SJSA1 (cell line): Measurements from ENCODE around the gene C1orf53. TPM values are rescaled to one million over a fixed set of nuclear protein-coding genes. Genes with fewer than 3 reads are reported as not detected.

Experiments used
- DNase-seq, 2 experiments: peaks; one replicate each; pipeline ENCODE4 v3.0.0-alpha.2; 2015 to 2020; ENCODE audit warnings: low spot score in 2 of 2, low read depth in 1 of 2
- H3K27ac ChIP-seq: fragments of 250-450 bp; sonication (Bioruptor Pico); 2 replicates; pipeline ENCODE4 v1.5.1; 2020; ENCODE audit warnings: mild to moderate bottlenecking, moderate library complexity
- H3K27me3 ChIP-seq: fragments of 250-450 bp; sonication (Bioruptor Pico); replicated peaks from 2 replicates; pipeline ENCODE4 v1.5.1; 2020; ENCODE audit warnings: mild to moderate bottlenecking, moderate library complexity
- H3K36me3 ChIP-seq: fragments of 250-450 bp; sonication (Bioruptor Pico); 2 replicates; pipeline ENCODE4 v1.5.1; 2020; ENCODE audit warnings: mild to moderate bottlenecking
- H3K4me1 ChIP-seq: fragments of 250-450 bp; sonication (Bioruptor Pico); replicated peaks from 2 replicates; pipeline ENCODE4 v1.6.1; 2021; ENCODE audit warnings: mild to moderate bottlenecking
- H3K4me3 ChIP-seq: fragments of 250-450 bp; sonication (Bioruptor Pico); 2 replicates; pipeline ENCODE4 v1.5.1; 2020; ENCODE audit warnings: mild to moderate bottlenecking
- H3K9me3 ChIP-seq: fragments of 250-450 bp; sonication (Bioruptor Pico); replicated peaks from 2 replicates; pipeline ENCODE4 v1.5.1; 2020; ENCODE audit warnings: mild to moderate bottlenecking
- total RNA-seq: library from RNA; depleted of rRNA; stranded (reverse); fragments of >200 nt; shearing (Covaris generic); gene quantifications from 2 replicates; pipeline ENCODE4 v1.2.3, GENCODE V29; 2014

The C1orf53 gene
- total RNA-seq, 1 experiment from 2014 or later = 13.6 TPM

DNA sequence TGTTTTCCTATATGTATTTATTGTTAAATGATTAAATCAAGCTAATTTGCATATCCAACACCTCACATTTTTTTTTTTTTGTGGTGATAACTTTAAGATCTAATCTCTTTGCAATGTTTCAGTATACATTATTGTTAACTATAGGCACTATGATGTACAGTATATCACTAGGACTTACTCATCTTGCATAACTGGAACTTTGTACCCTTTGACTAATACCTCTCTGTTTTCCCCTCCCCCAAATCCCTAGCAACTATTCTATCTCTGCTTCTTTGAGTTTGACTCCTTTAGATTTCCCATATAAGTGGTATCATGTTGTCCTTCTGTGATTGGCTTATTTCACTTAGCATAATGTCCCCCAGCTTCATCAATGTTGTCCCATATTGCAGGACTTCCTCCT is 9.7 kb upstream of the C1orf53 start:
- H3K36me3 ChIP-seq = no peaks in the 10 kb centered on the region
- no peak for DNase-seq
- H3K27ac ChIP-seq = no peak overlapping the region
- no peaks in the 10 kb centered on the region for H3K27me3 ChIP-seq
- H3K4me3 ChIP-seq = no peak overlapping the region
- no peaks in the 10 kb centered on the region for H3K4me1 ChIP-seq
- H3K9me3 ChIP-seq = no peaks in the 10 kb centered on the region

DNA sequence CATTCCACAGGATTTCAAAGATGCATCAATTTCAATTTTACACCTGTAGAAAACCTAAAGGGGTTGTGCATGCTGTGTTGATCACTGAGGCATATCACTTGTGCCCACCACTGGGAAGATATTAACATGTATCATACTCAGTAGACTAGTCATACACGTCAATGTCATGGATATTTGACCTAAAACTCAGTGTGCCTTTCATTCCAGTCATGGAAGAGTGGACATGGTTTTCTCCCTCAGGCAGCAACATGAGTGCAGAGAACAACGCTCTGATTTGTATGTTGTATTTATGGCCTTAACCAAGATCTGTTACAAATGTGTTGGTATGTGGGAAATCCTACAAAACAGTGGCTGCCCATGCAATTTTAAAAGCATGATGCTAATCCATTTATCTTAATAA is 6.1 kb upstream of the C1orf53 start:
- DNase-seq = no peak
- Histone ChIP-seq H3K9me3 (no peaks in the 10 kb centered on the region), H3K27me3 (no peaks in the 10 kb centered on the region), H3K4me1 (no peaks in the 10 kb centered on the region), H3K27ac (no peak overlapping the region), H3K36me3 (no peaks in the 10 kb centered on the region), H3K4me3 (no peak overlapping the region)

DNA sequence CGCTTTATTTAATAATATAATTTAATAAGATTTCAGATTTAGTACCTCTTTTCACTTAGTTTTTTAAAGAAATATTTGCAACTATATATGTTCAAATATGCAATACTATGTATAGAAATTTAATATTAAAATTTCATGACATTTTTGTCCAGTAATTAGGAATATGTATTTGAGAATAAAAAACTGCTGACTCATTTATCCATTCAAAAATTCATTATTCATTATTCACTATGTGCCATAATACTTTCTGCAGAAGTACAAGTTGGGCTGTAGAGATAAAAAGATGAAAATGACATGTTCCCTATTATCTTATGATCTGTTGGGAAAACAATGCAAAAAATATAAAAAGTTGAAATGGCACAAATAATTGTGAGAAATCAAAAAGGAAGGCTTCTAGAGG is 3.4 kb upstream of the C1orf53 start:
- peaks cover 16% of the 10 kb centered on the region for H3K4me1 ChIP-seq

DNA sequence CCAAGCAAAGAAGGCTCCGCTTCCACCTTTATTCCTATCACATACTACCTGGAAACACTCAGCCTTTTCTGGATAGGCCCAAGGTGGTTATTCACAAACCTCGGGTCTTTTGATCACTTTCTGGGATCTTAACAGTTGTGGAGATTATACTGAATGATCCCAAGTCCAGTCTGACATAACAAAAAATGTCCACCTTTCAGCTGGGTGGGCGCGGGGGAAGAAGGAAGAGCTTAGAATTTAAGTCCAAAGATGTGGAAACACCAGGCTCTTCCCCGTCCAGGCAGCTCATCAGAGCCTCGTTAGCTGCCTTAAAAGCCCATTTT is 338 bp upstream of the C1orf53 start:
- Histone ChIP-seq H3K27ac (peak overlapping the region; percentile 73), H3K4me3 (peak overlapping the region; percentile 79), H3K9me3 (no peaks in the 10 kb centered on the region), H3K27me3 (no peaks in the 10 kb centered on the region; the same call in 1 of the 2 replicates), H3K36me3 (peaks cover 3% of the 10 kb centered on the region; the same call in 1 of the 2 replicates), H3K4me1 (peaks cover 16% of the 10 kb centered on the region)
- no peak for DNase-seq

More for the DNA sequence above, 3.4 kb upstream of the C1orf53 start:
- Histone ChIP-seq H3K4me3 (no peak overlapping the region), H3K36me3 (peaks cover 3% of the 10 kb centered on the region; the same call in 1 of the 2 replicates), H3K9me3 (no peaks in the 10 kb centered on the region), H3K27ac (no peak overlapping the region), H3K27me3 (no peaks in the 10 kb centered on the region)
- no peak for DNase-seq

DNA sequence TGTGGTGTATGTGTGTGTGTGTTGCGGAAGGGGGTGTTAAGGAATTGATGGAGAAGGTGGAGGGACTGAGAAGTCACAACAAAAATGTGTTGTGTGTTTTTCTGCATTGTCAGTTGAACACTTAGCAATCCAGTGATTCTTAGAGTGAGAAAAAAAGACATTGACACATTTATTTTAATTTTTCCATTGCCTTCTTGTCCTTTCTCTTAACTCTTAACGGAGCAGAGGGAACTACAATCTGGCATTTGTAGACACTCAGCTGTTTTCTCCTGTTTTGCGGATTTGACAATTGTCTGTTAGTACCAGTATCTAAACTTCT is 725 bp downstream of the C1orf53 start:
- DNase-seq = no peak
- peaks cover 16% of the 10 kb centered on the region for H3K4me1 ChIP-seq
- peak overlapping the region; percentile 79 for H3K4me3 ChIP-seq
- no peaks in the 10 kb centered on the region for H3K9me3 ChIP-seq
- H3K27ac ChIP-seq = no peak overlapping the region
- peaks cover 6% of the 10 kb centered on the region for H3K27me3 ChIP-seq
- H3K36me3 ChIP-seq = peaks cover 3% of the 10 kb centered on the region; the same call in 1 of the 2 replicates

DNA sequence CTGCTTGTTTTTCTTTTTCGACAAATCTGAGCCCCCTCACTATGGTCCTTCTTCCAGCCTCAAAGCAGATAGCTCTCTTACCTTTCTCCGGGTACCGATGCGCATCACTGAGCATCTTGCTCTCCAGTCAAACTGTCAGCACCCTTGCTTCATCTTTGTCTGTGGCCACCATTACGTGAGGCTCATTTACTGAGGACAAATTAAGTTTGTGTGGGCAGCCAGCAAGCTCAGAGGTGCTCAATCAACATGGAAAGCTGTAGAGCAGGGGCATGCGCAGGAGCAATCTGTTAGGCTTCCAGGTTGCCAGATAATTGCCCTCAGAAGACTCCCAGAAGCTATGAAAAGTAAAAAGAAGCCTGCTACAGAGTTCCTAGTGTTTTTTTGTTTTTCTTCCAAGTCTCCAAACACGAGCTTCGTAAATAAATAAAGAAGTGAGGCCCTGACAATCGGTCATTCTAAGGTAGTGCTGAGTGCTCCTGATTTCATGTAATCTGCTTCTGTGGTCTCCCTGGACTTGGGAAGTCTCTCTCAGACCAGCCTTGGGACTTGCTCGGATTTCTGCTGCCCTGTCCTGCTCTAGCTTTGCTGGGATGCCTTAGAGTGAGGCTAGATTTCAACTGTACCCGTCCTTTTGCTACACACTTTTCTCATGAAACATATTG is 1.8 kb downstream of the C1orf53 start:
- Histone ChIP-seq H3K27ac (no peak overlapping the region), H3K4me1 (peaks cover 16% of the 10 kb centered on the region), H3K4me3 (no peak overlapping the region), H3K36me3 (peaks cover 3% of the 10 kb centered on the region; the same call in 1 of the 2 replicates), H3K27me3 (peaks cover 7% of the 10 kb centered on the region), H3K9me3 (no peaks in the 10 kb centered on the region)
- no peak for DNase-seq

DNA sequence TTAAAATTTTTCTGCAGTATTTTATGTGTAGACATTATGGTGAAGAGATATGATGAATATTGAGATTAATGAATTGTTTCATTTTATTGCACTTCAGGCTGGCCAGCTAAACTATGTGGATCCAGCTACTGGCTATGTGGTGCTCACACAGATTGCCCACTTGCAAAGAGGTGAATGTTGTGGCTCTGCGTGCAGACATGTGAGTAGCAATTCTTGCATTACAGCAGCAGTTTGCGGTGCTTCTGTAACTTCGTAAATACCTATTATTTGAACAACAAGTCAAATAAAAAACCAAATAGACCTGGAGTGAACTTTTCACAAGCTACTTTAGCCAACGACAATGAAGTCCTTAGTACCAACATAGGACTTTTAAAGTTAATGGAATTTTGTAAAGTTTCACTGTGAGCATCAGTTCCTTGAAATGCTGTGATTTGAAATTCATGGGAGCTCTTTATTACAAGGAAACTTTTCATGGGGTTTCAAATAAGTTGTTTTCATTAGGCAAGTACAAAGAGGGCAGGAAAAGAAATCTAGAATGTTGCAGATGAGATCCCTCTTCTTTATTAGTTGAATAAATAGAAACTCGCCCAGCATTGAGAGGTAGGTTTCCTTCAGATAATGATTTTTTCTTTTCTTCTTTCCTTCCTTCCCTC is 3.4 kb downstream of the C1orf53 start:
- no peak for DNase-seq
- Histone ChIP-seq H3K27ac (no peak overlapping the region), H3K4me1 (peaks cover 16% of the 10 kb centered on the region), H3K9me3 (no peaks in the 10 kb centered on the region), H3K27me3 (peaks cover 11% of the 10 kb centered on the region), H3K36me3 (peaks cover 3% of the 10 kb centered on the region; the same call in 1 of the 2 replicates), H3K4me3 (no peak overlapping the region)

DNA sequence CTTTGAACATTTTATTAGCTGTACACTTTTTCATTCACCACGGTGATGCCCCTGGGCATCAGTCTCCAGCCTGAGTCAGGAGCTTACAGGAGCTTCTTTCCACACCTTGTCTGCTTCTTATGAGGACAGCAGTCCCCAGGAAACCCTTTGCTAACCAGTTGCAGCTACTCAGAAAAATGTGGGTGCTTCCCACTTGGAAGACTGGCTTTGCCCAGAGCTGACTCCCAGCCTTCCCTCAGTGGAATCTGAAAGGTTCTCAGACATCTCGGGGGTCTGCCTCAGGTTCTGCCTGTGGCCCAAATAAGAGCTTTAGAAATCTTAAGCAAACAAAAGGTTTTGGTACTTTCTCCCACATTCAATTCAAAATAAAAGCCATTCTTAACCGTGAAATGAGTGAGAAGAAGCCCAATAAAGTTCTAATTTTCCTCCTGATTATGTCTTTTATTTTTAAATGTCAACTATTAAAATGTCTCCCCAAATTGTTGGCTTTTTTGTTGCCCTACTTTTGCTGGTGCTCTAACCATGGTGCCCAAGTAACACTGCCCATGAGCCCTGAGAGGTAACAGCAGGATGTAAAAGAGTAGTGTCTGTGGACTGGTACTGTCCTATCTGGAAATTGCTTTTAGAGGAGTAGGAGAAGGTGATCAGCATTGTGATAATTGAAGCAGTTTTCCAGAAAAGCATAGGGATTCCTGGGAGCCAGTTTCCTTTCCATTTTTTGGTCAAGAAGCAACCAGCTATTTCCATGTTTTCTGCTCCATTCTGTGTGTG is 5.6 kb downstream of the C1orf53 start:
- Histone ChIP-seq H3K36me3 (no peaks in the 10 kb centered on the region), H3K9me3 (no peaks in the 10 kb centered on the region), H3K27ac (no peak overlapping the region), H3K4me1 (peaks cover 13% of the 10 kb centered on the region), H3K4me3 (no peak overlapping the region), H3K27me3 (peaks cover 21% of the 10 kb centered on the region)
- no peak for DNase-seq

DNA sequence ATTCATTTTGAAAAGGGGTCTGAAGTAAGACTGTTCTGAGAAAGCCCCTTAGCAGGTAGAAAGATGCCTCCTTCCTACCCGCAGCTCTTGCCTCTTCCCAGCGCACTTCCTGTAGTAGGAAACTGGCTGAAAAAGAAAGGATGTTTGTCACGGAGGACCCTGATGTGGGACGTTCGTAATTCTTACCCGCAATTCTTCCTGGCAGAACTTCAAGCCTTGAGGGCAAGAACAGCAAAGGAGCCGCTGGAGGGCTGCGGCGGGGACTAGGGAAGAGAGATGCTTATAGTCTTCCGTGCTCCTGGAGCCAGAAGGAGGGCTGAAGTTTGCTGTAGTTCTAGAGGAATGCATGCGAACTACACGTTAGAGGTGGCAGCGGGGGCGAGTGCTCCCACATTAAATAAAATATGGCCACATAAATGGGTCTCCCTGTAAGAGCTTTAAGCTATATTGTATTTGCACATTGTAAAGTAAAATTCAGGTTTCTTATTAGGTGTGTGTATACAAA is 6.3 kb downstream of the C1orf53 start:
- Histone ChIP-seq H3K9me3 (no peaks in the 10 kb centered on the region), H3K4me1 (peaks cover 6% of the 10 kb centered on the region), H3K27ac (no peak overlapping the region), H3K36me3 (no peaks in the 10 kb centered on the region), H3K4me3 (no peak overlapping the region), H3K27me3 (peaks cover 21% of the 10 kb centered on the region)
- DNase-seq = no peak

DNA sequence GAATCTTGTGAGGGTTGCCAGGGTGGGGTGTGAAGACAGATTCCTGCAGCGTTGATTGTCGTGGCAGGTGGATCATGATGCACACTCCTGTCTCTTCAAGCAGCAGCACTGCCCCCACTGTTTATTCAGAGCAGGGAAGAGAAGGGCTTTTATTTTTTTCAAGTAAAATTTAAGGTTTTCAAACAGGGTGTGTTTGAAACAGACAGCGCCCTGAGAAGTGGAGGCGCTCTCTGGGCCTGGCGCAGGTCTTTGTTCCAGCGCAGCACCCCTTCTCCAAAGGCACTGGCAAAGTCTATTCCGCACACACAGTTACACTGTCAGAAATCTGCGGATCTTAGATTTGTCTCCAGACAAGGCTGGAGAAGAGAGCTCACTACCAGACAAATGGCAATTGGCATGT is 7.0 kb downstream of the C1orf53 start:
- DNase-seq = no peak
- Histone ChIP-seq H3K27me3 (peaks cover 21% of the 10 kb centered on the region), H3K4me1 (peaks cover 6% of the 10 kb centered on the region), H3K4me3 (no peak overlapping the region), H3K27ac (no peak overlapping the region), H3K9me3 (no peaks in the 10 kb centered on the region), H3K36me3 (no peaks in the 10 kb centered on the region)

DNA sequence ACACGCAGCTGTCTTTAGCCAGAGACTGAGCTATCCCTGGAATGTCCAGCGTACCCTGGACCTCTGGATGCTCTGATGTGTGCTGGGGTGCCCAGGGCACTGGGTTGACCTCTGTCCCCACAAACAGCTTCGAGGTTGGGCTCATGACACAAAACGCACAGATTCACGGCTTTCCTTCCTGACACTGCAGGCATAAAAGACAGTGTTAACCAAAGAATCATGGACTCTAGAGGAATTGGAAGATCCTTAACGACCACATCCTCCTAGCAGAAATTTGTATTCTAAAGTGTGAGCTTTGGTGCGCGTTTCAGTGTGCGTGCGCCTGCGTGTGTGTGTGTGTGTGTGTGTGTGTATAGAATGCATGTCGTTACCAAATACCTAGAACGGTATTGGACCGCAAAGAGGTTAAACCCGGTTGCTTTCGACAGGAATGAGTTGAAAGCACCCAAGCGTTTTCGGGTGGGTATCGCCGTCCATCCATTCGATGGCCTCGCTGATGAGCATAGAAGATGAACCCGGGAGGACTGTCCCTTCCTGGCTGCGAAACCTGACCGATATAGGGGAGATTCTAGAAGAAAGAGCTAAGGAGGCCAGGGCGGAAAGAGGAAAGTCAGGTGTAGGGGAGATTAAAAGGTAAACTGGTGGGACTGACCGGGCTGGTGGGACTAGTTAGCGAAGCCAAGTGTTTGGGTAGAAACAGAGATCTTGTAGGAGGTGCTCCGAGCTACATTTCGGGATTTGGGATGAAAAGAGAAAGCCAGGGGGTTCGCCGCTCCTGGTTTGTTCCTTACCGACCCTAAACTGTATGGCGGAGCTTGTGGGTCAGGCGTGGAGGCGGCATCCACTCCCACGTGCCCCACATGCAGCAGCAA is 7.9 kb downstream of the C1orf53 start:
- no peak overlapping the region for H3K4me3 ChIP-seq
- peaks cover 7% of the 10 kb centered on the region for H3K4me1 ChIP-seq
- no peak overlapping the region for H3K27ac ChIP-seq
- H3K36me3 ChIP-seq = no peaks in the 10 kb centered on the region
- H3K27me3 ChIP-seq = peaks cover 23% of the 10 kb centered on the region
- H3K9me3 ChIP-seq = no peaks in the 10 kb centered on the region
- no peak for DNase-seq

DNA sequence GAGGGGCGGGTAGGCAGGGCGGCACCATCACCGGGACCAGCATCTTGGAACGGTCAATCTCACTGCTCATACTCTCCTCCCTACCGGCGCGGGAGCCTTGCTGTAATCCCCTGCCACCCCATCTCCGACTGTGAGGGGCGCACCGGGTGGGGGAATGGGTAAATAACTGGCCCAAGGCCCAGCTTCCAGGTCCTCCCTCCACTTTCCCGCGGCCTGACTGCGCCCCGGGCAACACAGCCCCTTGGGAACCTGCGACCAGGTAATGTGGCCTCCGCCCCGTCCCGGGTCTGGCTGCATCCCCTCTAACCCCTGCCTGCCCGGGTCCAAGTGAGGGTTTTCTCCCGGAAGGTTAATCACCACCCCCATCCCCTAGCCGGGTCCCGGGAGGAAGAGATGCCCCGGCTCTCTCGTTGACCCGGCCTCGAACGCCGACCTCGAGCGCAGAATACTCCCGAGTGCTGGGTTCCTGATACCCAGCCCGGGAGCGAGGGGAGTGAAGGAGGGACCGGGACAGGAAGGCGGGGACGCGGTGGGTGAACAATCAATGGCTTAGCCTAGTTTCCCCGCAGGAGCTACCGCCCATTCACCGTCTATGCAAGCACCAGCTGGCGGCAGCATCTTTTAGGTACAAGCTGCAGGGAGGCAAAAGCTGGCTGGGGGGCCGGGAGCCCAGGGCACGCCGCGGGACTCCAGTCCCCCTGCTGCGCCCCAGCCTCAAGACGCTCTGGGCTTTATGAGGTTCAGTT is 8.9 kb downstream of the C1orf53 start:
- Histone ChIP-seq H3K9me3 (no peaks in the 10 kb centered on the region), H3K4me3 (no peak overlapping the region), H3K4me1 (peaks cover 16% of the 10 kb centered on the region), H3K36me3 (no peaks in the 10 kb centered on the region), H3K27me3 (peaks cover 23% of the 10 kb centered on the region), H3K27ac (no peak overlapping the region)
- no peak for DNase-seq
